G401.6 (cell line): Measurements from ENCODE around the gene CCNL1.
"Not testable (repeated sequence)": the region's sequence is repeated elsewhere in the genome, so short reads cannot be mapped to it uniquely, and the experiment has no call there.

Source experiments
- FAIRE-seq: peaks from 2 replicates; lab custom pipeline; 2012; peaks lifted over from hg19 to GRCh38; lab: Jason Lieb, UNC

Gene CCNL1

DNA sequence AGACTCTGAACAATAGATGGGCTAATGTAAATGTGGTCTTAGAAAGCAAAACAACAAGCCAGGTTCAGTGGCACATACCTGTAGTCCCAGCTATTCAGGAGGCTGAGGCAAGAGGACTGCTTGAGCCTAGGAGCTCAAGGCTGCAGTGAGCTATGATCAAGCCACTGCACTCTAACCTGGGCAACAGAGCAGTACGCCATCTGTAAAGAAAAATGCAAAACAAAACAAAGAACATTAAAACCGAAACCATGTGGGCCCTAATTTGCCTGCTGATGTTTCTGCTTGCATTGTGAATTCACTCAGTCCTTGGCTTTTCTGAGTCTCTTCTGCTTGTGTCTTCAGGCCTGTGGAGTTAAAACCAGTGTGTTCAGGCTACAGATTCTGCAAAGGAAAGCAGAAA, 56.7 kb downstream of the CCNL1 start:
- no peak for FAIRE-seq

DNA sequence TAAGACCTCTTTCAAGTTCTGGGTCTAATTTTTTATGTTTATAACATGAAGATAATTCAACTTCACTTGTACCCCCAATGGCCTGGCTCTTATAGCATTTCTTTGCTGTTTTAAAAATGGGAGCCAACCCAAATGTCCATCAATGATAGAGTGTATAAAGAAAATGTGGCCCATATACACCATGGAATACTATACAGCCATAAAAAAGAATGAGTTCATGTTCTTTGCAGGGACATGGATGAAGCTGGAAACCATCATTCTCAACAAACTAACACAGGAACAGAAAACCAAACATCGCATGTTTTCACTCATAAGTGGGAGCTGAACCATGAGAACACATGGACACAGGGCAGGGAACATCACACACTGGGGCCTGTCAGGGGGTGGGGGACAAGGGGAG, 57.4 kb downstream of the CCNL1 start:
- FAIRE-seq: not testable (repeated sequence)

DNA sequence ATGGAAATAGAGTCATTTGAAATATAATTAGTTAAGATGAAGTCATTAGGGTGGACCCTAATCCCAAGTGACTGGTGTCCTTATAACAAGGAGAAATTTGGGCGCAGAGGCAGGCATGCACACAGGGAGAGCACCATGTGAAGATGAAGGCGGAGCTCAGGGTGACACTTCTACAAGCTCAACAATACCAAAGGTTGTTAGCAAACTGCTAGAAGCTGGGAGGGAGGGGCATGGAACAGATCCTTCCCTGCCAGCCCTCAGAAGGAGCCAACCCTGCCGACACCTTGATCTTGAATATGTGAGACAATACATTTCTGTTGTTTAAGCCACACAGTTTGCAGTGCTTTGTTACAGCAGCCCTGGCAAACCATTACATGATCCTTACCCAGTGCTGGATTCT, 57.8 kb downstream of the CCNL1 start:
- no peak for FAIRE-seq

DNA sequence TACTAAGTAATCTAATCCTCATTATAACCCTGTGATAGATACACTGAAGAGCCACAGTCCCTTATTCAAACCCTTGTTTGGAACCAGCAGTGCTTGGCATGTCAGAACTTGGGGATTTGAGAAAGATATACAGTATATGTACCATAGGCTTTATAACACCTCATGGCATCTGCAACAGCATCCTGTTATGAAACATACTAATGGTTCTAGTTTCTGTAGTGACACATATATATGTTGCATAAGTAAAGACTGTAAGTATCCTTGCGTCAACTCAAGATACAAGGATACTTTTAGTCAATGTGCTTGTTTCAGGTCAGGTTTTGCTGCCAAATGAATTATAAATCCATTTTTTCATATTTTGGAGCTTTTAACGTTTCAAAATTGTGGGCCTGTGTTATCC, 58.5 kb downstream of the CCNL1 start:
- FAIRE-seq: no peak

DNA sequence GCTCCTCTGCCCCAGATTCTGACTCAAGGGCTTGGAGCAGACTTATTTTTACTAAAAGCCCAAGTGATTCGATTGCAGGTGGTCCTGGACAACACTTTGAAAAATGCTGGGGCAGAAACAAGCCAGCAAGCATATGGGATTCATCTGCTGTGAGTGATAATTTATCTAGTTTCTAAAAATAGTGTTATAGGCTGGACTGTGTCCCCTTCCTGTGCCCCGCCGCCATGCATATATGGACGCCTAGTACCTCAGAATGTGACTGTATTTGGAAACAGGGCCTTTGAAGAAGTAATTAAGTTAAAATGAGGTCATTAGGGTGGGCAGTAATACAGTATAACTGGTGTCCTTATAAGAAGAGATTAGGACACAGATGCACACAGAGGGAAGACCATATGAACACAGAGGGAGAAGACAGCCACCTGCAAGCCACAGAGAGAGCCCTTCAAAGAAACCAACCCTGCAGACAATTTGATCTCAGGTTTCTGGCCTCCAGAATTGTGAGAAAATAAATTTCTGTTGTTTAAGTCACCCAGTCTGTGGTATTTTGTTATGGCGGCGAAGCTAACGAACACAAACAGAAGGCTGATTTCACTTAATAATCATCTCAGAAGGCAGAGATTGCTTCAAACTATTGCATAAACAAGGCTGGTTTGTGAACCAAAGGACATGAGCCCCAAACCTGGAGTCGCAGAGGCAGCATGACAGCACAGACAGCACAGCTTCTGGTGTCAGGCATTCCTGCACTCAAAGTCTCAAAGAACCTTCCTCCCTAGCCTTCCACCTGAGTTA, 59.1 kb downstream of the CCNL1 start:
- FAIRE-seq: no peak

DNA sequence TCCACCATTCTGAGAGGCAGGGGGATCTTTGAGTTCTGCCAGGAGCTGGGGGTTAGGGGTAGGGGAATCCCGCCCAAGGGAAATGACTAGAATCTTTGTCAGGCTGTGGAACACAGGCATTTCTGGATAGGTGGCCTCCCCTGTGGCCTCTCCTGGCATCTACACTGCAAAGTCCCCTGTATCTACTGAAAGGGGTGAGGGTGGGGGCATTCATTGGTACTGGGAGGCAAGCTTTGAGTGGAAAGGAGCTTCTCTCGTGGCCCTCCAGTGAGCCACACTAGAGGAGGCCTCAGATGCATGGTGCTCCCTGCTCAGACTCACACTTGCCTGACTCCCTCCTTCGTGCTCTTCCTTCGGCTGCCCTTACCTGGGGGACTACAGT, 59.9 kb downstream of the CCNL1 start:
- no peak for FAIRE-seq

DNA sequence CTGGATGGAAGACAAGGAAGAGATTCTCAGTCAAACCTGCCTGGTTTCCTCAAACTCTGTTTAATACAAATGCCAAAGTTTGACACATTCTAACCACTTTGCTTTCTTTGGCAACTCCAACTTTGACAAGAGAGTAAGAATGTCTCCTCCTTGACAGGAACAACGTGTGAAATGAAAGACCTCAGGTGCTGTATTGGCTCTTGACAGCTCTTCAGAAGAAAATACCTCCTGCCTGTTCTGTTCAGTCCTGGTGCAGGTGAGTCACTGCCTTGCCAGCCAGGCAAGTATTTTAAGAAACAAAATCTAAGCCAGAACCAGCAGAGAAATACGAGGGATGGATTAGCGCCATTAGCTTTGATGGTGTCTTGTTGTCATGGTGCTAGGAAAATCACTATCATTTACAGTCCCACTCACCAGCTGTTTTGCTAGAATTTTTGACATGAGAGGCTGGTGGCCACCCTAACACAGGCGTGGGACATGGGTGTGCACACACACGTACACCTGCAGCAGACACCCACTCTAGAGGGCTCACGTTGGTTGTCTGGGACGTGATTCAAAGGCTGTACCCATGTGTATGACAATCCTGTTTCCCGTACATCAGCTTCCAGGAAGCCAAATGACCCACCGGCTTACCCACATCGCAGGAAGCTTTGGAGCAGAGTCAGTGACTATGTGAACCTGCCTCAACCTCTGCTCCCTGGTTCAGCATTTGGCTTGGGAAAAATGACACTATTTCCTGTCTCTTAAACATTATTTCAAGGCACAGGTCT, 60.4 kb downstream of the CCNL1 start:
- FAIRE-seq: no peak

DNA sequence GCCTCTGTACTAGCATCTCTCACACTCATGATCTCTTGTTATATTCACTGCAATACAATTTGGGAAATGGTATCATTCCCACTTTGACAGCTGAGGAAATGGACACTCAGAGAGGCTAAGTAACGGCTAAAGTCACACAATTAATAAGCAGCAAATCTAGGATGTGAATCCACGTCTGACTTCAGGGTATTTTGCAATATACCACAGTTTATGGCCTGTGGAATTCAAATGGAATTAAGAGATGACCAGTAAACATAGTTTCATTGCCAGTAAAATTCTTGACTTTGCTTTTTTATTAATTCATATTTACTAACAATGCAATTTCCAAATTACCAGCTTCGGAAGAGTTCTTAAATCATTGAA, 61.1 kb downstream of the CCNL1 start:
- no peak for FAIRE-seq

DNA sequence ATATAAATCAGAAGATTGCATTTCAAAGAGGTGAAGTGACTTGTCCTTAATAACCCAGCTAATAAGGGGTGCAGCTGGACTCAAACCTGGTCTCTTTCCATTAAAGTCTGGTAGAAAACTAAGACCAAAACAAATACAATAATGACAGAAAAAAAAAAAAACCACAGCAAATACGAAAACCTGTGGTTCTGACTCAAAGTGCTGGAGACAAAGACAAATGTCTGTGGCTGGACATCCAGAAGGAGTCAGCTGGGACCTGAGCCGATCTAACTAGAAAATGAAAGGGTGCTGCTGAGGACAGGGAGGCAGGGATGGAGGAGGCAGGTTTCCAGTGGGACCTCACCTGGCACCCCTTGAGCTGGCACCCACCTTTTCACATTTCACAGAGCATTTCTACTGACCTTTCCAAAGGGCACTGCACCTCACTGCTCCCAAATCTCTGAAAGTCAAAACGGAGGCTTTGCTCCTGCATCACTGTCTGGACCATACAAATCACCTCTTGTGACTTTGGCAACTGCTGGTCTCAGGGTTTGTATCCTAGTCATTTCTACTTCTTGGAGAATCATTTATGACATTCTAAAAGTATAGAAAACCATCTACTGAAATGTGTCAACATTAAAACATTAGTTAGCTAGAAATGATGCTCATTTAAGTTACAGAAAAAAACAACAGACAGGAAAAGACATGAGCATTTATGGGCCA, 61.7 kb downstream of the CCNL1 start:
- FAIRE-seq: no peak
